HG03439 (cell line): Measurements from ENCODE around the gene POP4.

ENCODE experiments used
- ATAC-seq: cut with Tn5 transposase; IDR thresholded peaks from one replicate; pipeline ENCODE4 v1.9.1; 2021; ENCODE audit warnings: mild to moderate bottlenecking, moderate library complexity; ENCODE audit not compliant: unreplicated experiment

POP4 gene

GRCh38 chr19:29629836-29630534 is 23.9 kb downstream of the POP4 start:
- ATAC-seq = no peak

GRCh38 chr19:29630655-29631054 is 24.6 kb downstream of the POP4 start:
- no peak for ATAC-seq

GRCh38 chr19:29631450-29631849 is 25.4 kb downstream of the POP4 start:
- ATAC-seq = no peak

- no peak for ATAC-seq
Observed at GRCh38 chr19:29634002-29634401, 27.9 kb downstream of the POP4 start.

- ATAC-seq = no peak
Observed at GRCh38 chr19:29634423-29635130, 28.5 kb downstream of the POP4 start.

GRCh38 chr19:29635963-29636362 is 29.9 kb downstream of the POP4 start:
- ATAC-seq = no peak

GRCh38 chr19:29636553-29637360 is 30.7 kb downstream of the POP4 start:
- no peak for ATAC-seq

GRCh38 chr19:29639086-29639485 is 33.0 kb downstream of the POP4 start:
- ATAC-seq = no peak

- ATAC-seq = no peak
Observed at GRCh38 chr19:29640231-29640630, 34.1 kb downstream of the POP4 start.

- ATAC-seq = no peak
Observed at GRCh38 chr19:29641597-29641996, 35.5 kb downstream of the POP4 start.

GRCh38 chr19:29643361-29643935 is 37.4 kb downstream of the POP4 start:
- no peak for ATAC-seq

GRCh38 chr19:29644210-29644609 is 38.1 kb downstream of the POP4 start:
- no peak for ATAC-seq

- ATAC-seq = no peak
Observed at GRCh38 chr19:29645491-29645867, 39.4 kb downstream of the POP4 start.

- no peak for ATAC-seq
Observed at GRCh38 chr19:29645911-29646310, 39.8 kb downstream of the POP4 start.

GRCh38 chr19:29650772-29651387 is 44.8 kb downstream of the POP4 start:
- ATAC-seq = no peak

GRCh38 chr19:29651622-29652394 is 45.7 kb downstream of the POP4 start:
- ATAC-seq = no peak

- no peak for ATAC-seq
Observed at GRCh38 chr19:29653398-29653797, 47.3 kb downstream of the POP4 start.

- ATAC-seq = no peak
Observed at GRCh38 chr19:29655648-29656335, 49.7 kb downstream of the POP4 start.

GRCh38 chr19:29658221-29658991 is 52.3 kb downstream of the POP4 start:
- ATAC-seq = no peak
